ENCODE measurements around the gene ASGR2.
"Not testable (repeated sequence)": the region's sequence is repeated elsewhere in the genome, so short reads cannot be mapped to it uniquely, and the experiment has no call there.

The ASGR2 gene

GRCh38 chr17:7126386-7126785 is 11.8 kb upstream of the ASGR2 start:
- in situ Hi-C loops (cut with MboI; ENCODE audit: low sequenced_read_pairs) = not testable (repeated sequence)

DNA sequence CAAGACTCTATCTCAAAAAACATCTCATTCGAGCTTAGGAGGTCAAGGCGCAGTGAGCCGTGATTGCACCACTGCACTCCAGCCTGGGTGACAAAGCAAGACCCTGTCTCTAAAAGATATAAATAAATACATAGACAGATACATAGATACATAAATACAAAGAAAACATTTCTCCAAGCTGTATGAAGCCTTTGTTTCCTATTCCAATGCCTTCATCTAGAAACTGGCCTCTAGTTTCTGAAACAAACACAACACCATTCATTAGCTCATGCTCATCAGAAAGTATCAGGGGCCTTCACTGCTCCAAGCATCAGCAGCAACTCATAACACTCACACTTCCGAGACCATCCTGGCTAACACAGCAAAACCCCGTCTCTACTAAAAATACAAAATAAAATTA is 10.3 kb upstream of the ASGR2 start:
- in situ Hi-C loops (cut with MboI; ENCODE audit: low sequenced_read_pairs) = no loop called here

GRCh38 chr17:7123844-7124243 is 9.2 kb upstream of the ASGR2 start:
- in situ Hi-C loops (cut with MboI; ENCODE audit: low sequenced_read_pairs) = no loop called here

GRCh38 chr17:7122381-7122780 is 7.8 kb upstream of the ASGR2 start:
- in situ Hi-C loops (cut with MboI; ENCODE audit: low sequenced_read_pairs) = no loop called here

DNA sequence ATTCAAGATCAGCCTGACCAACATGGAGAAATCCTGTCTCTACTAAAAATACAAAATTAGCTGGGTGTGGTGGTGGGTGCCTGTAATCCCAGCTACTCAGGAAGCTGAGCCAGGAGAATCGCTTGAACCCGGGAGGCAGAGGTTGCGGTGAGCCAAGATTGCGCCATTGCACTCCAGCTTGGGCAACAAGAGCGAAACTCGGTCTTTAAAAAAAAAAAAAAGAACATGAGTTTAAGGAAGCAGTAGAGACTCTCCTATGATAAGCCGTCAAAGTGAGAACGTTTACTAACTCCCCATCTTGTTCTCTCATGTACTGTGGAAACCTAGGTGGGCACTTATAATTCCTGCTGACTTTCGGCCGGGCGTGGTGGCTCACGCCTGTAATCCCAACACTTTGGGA is 6.0 kb upstream of the ASGR2 start:
- in situ Hi-C loops (cut with MboI; ENCODE audit: low sequenced_read_pairs) = not testable (repeated sequence)

DNA sequence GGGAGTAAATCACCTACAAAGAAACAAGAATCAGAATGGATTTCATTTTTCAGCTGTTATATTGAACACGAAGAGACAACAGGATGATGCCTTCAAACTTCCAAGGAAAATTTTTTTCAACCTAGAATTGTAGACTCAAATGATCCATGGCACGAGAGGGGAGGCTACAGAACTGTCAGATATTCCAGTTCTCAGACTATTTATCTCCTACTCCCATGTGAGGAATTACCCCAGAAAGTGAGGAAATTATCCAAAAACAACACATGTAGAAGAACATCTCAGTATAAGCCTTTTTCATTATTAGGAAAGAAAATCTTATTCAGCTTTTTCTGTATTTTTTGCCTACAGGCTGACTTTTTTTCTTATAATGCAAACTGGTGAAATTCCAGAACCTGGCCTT is 5.5 kb upstream of the ASGR2 start:
- in situ Hi-C loops (cut with MboI; ENCODE audit: low sequenced_read_pairs) = no loop called here

DNA sequence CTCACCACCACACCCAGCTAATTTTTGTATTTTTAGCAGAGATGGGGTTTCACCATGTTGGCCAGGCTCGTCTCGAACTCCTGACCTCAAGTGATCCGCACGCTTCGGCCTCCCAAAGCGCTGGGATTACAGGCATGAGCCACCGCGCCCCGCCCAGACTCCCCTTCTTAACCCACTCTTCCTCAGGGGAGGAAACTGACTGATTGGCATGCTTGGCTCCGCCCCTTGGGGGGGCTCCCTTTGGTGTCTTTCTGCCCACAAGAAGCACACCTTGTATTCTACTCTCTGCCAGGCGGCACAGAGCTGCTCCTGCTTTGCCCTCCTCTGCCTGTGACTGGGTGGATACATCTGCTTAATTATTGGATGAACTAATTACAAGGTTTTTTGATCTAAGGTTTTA is 4.7 kb upstream of the ASGR2 start:
- in situ Hi-C loops (cut with MboI; ENCODE audit: low sequenced_read_pairs) = no loop called here

DNA sequence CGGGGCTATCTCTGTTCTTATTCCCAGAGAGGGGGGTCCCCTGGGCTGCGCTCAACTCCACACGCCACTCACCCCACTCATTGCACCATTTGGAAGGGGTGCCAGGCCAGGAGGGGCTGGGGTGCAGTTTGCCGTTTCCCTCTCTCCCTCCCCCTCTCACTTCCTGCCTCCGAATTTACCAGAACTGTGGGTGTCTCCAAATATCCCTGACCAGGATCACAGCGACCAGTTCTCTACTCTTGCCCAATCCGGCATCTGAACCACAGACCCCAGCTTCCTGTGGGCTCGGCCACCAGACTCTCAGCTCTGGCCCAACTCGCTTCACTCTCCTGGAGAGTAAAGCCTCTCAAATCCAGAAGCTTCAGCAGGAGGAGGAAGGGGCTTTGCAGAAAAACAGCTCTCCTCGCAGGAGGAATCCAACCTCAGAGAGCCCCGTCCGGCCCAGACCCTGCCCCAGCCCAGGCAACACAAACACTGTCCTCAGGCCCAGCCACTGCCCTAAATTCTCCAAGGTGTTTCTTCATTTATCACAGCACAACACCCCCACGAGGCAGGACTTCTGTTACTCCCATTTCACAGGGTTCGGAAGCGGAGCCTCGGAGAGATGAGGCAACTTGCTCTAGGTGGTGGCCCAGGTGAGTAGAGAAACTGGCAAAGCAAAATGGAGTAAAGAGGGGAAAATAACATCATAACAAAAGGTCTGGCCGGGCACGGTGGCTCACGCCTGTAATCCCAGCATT is 423 bp upstream of the ASGR2 start:
- in situ Hi-C loops (cut with MboI; ENCODE audit: low sequenced_read_pairs) = no loop called here

GRCh38 chr17:7113273-7114071 is 1.1 kb downstream of the ASGR2 start:
- in situ Hi-C loops (cut with MboI; ENCODE audit: low sequenced_read_pairs) = no loop called here

DNA sequence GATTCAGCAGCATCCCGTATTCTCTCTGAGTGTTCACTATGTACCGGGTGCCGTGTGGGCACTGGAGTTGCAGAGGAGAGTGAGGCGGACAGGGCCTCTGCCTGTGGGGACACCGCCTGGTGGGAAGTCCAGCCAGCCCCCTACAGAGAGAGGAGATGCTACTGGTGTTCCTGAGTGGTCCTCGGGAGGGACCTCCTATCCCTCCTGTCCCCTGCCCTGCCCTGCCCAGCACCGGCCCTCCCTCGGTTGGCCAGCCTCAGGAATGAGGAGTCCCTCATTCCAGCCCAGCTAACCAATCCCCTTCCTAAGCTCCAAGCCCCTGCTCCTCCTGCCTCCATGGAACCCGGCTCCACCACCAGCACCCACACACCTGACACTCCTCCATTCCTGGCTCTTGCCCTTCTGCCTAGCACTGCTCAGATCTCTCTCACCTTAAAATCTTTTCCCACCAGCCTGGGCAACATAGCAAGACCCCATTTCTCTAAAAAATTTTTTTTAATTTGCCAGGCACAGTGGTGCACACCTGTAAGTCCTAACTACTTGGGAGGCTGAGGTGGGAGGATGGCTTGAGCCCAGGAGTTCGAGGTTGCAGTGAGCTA is 2.0 kb downstream of the ASGR2 start:
- in situ Hi-C loops (cut with MboI; ENCODE audit: low sequenced_read_pairs) = no loop called here

- in situ Hi-C loops (cut with MboI; ENCODE audit: low sequenced_read_pairs) = no loop called here
These were observed 2.7 kb downstream of the ASGR2 start for GRCh38 chr17:7111784-7112509.

- in situ Hi-C loops (cut with MboI; ENCODE audit: low sequenced_read_pairs) = no loop called here
These were observed 3.9 kb downstream of the ASGR2 start for GRCh38 chr17:7110617-7111306.

DNA sequence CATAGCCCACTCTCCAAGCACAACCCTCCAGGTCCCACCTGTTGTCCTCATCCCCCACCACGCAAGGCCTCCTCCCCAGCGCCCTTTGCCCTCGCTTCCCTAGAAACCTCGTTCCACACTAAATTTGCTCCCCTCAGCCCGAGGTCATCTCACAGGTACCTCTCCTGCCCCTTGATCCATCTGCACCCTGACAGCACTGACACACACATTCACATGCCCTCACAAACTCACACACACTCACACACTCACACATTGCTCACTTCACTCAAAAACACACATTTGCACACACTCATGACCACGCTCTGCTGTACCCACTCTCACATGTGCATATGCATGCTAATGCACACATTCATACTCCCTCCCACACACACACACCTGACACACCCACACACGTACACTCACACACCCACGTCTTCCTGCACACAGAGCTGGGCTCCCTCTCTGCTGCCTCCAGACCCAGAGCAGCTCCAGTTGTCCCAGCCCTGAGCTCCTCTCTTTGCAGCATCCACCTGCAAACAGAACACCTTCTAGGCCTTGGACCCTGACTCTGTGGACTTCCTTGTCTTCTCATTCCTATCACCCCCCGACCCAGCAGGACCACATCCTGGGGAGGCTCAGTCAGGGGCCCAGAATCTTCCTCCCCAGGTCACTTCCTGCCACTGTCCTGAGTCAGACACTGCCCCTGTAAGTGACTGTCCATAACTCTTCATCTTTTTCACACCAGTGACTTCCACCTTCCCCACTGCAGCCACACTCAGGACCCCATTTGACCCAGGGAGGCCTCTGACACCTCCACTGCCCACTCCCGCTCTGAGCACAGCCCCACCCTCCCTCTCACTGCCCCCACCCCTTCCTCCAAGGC is 4.9 kb downstream of the ASGR2 start:
- in situ Hi-C loops (cut with MboI; ENCODE audit: low sequenced_read_pairs) = no loop called here

- in situ Hi-C loops (cut with MboI; ENCODE audit: low sequenced_read_pairs) = no loop called here
These were observed 5.6 kb downstream of the ASGR2 start for GRCh38 chr17:7108981-7109380.

GRCh38 chr17:7108560-7108925 is 6.1 kb downstream of the ASGR2 start:
- in situ Hi-C loops (cut with MboI; ENCODE audit: low sequenced_read_pairs) = no loop called here

DNA sequence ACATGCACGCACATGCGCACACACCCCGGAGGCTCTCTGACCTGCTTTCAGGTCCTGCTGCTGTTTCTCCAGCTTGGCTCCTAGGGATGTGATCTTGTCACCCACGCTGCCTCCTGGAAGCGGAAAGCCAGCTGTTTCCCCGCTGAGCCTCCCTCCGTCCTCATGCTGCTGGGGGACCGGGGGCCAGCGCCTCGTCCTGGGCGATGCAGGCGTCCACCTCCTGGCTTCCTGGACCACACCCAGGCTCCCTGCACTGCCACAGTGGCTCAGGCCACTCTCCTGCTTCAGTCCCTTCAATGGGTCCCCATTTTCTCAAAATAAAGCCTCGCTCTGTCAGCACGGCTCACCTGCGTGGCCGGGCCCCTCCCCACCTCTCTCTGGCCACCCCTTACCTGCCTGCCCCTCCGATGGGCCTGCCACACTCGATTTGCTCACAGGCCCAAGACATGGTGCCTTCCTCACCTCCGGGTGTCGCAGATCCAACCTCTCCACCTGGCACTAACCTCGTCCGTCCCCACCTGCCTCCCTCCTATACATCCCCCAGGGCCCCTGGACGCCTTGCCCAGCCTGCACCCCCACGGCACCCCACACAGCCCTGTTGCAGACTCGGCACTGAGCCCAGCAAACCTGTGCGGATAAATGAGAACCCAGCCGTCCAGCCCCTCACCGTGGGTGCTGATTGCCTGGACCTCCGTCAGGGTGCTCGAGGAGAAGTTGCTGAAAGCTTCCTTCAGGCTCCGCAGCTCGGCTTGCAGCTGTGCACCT is 6.6 kb downstream of the ASGR2 start:
- in situ Hi-C loops (cut with MboI; ENCODE audit: low sequenced_read_pairs) = no loop called here

DNA sequence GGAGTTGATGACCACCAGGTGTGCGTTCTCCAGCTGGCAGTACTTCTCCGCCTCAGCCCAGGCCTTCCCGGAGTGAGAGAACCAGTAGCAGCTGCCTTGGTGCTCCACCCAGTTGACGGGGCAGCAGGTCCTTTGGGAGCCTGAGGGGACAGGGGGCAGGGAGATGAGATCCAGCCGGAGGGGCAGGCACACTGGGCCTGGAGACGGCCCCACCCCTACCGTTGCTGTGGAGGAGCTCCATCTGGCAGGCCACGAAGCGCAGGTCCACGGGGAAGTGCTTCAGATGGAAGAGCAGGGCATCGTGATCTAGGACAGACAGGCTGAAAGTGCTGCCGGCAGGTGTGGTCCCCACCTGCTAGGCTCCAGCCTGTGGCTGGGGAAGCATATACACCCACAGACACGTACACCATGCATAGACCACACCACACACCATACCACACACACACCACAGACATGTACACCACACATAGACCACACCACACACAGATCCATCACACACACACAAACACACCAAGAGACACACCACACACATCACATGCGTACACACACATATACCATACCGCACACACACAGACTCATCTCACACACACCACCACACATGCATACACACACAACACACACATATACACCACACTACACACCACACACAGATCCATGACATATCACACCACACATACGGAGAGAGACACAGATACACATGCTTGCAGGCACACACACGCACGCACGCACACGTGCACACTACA is 7.4 kb downstream of the ASGR2 start:
- in situ Hi-C loops (cut with MboI; ENCODE audit: low sequenced_read_pairs) = no loop called here

- in situ Hi-C loops (cut with MboI; ENCODE audit: low sequenced_read_pairs) = no loop called here
These were observed 12.2 kb downstream of the ASGR2 start for GRCh38 chr17:7102421-7102820.
